ENCODE results near the gene NRCAM. TPM values are rescaled to one million over a fixed set of nuclear protein-coding genes. Genes with fewer than 3 reads are reported as not detected.

Gene NRCAM
- total RNA-seq, 1 experiment from 2014 or later: 45.7 TPM

GRCh38 chr7:108234281-108234680 is 222.0 kb downstream of the NRCAM start:
- no peaks in the 10 kb centered on the region for H3K27me3 ChIP-seq (replicated peaks; ENCODE audit: insufficient read depth, low read depth, low read length, poor library complexity)
- POLR2A ChIA-PET (ENCODE audit: low non-redundant PET): no interaction called here
- H3K9me3 ChIP-seq (ENCODE audit: low read depth, low read length, poor library complexity, severe bottlenecking): no peaks in the 10 kb centered on the region
- no peak for TF ChIP-seq EZH2 (IDR thresholded peaks at IDR 0.05; ENCODE audit: borderline replicate concordance, low read depth, low read length, poor library complexity, severe bottlenecking)
- H3K4me3 ChIP-seq (ENCODE audit: low read depth, low read length, poor library complexity, severe bottlenecking): no peak overlapping the region
- no peaks in the 10 kb centered on the region for H3K36me3 ChIP-seq (ENCODE audit: insufficient read depth, low read length, poor library complexity, severe bottlenecking)
- CTCF ChIA-PET: no interaction called here
- peaks cover 44% of the 10 kb centered on the region for H3K4me1 ChIP-seq (ENCODE audit: insufficient read depth, low read length, poor library complexity, severe bottlenecking)
- BruUV-seq (replicated peaks): no TSS peak
- DNase-seq (ENCODE audit: low spot score): no peak
- intact Hi-C loops (cut with micrococcal nuclease; ENCODE audit: unreplicated experiment): no loop called here
- H3K27ac ChIP-seq (ENCODE audit: low read depth, low read length, poor library complexity, severe bottlenecking): no peak overlapping the region

DNA sequence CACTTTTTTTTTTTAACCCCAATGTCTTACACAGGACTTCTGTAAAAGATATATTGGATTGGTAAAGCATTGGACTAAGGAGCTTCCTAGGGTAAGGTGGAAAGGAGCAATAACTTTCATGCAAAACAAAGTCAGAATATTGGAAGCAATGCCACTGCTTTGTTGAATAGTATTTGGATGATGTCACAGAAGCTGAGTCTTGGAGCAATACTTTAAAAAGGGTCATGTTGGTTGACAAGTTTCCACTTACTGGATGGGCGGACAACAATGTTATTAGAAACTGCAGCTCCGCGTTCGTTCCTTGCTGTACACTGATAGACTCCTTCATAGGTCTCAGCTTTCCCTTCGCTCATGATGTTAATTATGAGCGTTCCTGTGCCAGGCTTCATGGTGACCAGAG is 224.2 kb downstream of the NRCAM start:
- no peaks in the 10 kb centered on the region for H3K27me3 ChIP-seq (replicated peaks; ENCODE audit: insufficient read depth, low read depth, low read length, poor library complexity)
- peaks cover 26% of the 10 kb centered on the region for H3K4me1 ChIP-seq (ENCODE audit: insufficient read depth, low read length, poor library complexity, severe bottlenecking)
- POLR2A ChIA-PET (ENCODE audit: low non-redundant PET): no interaction called here
- H3K9me3 ChIP-seq (ENCODE audit: low read depth, low read length, poor library complexity, severe bottlenecking): no peaks in the 10 kb centered on the region
- CTCF ChIA-PET: no interaction called here
- H3K27ac ChIP-seq (ENCODE audit: low read depth, low read length, poor library complexity, severe bottlenecking): no peak overlapping the region
- no TSS peak for BruUV-seq (replicated peaks)
- no peaks in the 10 kb centered on the region for H3K36me3 ChIP-seq (ENCODE audit: insufficient read depth, low read length, poor library complexity, severe bottlenecking)
- no peak for DNase-seq (ENCODE audit: low spot score)
- H3K4me3 ChIP-seq (ENCODE audit: low read depth, low read length, poor library complexity, severe bottlenecking): no peak overlapping the region
- TF ChIP-seq EZH2 (IDR thresholded peaks at IDR 0.05; ENCODE audit: borderline replicate concordance, low read depth, low read length, poor library complexity, severe bottlenecking): no peak
- TF ChIP-seq, protein P1, sequence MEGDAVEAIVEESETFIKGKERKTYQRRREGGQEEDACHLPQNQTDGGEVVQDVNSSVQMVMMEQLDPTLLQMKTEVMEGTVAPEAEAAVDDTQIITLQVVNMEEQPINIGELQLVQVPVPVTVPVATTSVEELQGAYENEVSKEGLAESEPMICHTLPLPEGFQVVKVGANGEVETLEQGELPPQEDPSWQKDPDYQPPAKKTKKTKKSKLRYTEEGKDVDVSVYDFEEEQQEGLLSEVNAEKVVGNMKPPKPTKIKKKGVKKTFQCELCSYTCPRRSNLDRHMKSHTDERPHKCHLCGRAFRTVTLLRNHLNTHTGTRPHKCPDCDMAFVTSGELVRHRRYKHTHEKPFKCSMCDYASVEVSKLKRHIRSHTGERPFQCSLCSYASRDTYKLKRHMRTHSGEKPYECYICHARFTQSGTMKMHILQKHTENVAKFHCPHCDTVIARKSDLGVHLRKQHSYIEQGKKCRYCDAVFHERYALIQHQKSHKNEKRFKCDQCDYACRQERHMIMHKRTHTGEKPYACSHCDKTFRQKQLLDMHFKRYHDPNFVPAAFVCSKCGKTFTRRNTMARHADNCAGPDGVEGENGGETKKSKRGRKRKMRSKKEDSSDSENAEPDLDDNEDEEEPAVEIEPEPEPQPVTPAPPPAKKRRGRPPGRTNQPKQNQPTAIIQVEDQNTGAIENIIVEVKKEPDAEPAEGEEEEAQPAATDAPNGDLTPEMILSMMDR (conservative IDR thresholded peaks at IDR 0.05; ENCODE audit: low read depth, low read length): no peak
- intact Hi-C loops (cut with micrococcal nuclease; ENCODE audit: unreplicated experiment): no loop called here

DNA sequence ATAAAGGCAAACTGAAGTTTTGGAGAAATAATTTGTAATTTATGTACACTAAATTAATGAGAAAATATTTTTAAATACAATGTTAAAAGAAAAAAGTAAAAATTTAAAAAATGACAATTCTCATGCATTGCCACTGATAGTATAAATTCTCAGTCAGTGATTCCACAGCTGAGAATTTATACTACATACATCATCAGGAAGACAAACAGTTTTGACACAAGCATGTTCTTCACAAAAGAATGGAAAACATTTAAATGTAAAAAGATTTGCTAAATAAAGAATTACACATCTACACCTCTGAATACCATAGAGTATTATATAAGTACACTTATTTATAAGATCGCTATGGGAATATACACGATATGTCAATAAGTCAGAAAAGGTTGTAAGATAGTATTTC is 225.0 kb downstream of the NRCAM start:
- TF ChIP-seq, protein P1 (conservative IDR thresholded peaks at IDR 0.05; ENCODE audit: low read depth, low read length): no peak
- TF ChIP-seq EZH2 (IDR thresholded peaks at IDR 0.05; ENCODE audit: borderline replicate concordance, low read depth, low read length, poor library complexity, severe bottlenecking): no peak
- no peak overlapping the region for H3K4me3 ChIP-seq (ENCODE audit: low read depth, low read length, poor library complexity, severe bottlenecking)
- intact Hi-C loops (cut with micrococcal nuclease; ENCODE audit: unreplicated experiment): no loop called here
- H3K36me3 ChIP-seq (ENCODE audit: insufficient read depth, low read length, poor library complexity, severe bottlenecking): no peaks in the 10 kb centered on the region
- no TSS peak for BruUV-seq (replicated peaks)
- CTCF ChIA-PET: no interaction called here
- H3K27me3 ChIP-seq (replicated peaks; ENCODE audit: insufficient read depth, low read depth, low read length, poor library complexity): no peaks in the 10 kb centered on the region
- POLR2A ChIA-PET (ENCODE audit: low non-redundant PET): no interaction called here
- peaks cover 30% of the 10 kb centered on the region for H3K4me1 ChIP-seq (ENCODE audit: insufficient read depth, low read length, poor library complexity, severe bottlenecking)
- no peak overlapping the region for H3K27ac ChIP-seq (ENCODE audit: low read depth, low read length, poor library complexity, severe bottlenecking)
- no peaks in the 10 kb centered on the region for H3K9me3 ChIP-seq (ENCODE audit: low read depth, low read length, poor library complexity, severe bottlenecking)
- DNase-seq (ENCODE audit: low spot score): no peak

DNA sequence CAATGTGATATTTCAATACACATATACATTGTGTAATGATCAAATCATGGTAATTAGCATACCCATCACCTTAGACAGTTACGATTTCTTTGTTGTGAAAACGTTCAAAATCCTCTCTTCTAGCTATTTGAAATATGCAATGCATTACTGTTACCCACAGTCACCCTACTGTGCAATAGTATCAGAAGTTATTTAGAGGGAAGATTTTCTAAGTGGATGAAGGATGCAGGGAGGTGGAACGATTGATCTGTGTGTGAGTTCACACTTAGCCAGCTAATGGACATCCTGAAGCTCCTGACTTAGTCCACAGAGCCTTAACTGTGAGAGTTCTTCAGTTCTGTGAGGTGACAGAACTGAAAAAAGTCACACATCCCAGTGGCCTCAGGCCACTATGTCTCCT is 228.9 kb downstream of the NRCAM start:
- TF ChIP-seq, protein P1 (conservative IDR thresholded peaks at IDR 0.05; ENCODE audit: low read depth, low read length): no peak
- no peak for TF ChIP-seq EZH2 (IDR thresholded peaks at IDR 0.05; ENCODE audit: borderline replicate concordance, low read depth, low read length, poor library complexity, severe bottlenecking)
- ChIA-PET POLR2A (ENCODE audit: low non-redundant PET) (no interaction called here), CTCF (no interaction called here)
- no peak overlapping the region for H3K4me3 ChIP-seq (ENCODE audit: low read depth, low read length, poor library complexity, severe bottlenecking)
- H3K27ac ChIP-seq (ENCODE audit: low read depth, low read length, poor library complexity, severe bottlenecking): no peak overlapping the region
- no peaks in the 10 kb centered on the region for H3K9me3 ChIP-seq (ENCODE audit: low read depth, low read length, poor library complexity, severe bottlenecking)
- BruUV-seq (replicated peaks): no TSS peak
- H3K27me3 ChIP-seq (replicated peaks; ENCODE audit: insufficient read depth, low read depth, low read length, poor library complexity): no peaks in the 10 kb centered on the region
- intact Hi-C loops (cut with micrococcal nuclease; ENCODE audit: unreplicated experiment): no loop called here
- peaks cover 23% of the 10 kb centered on the region for H3K4me1 ChIP-seq (ENCODE audit: insufficient read depth, low read length, poor library complexity, severe bottlenecking)
- H3K36me3 ChIP-seq (ENCODE audit: insufficient read depth, low read length, poor library complexity, severe bottlenecking): no peaks in the 10 kb centered on the region
- no peak for DNase-seq (ENCODE audit: low spot score)

All from A673 (cell line).